SJCRH30 (cell line): ENCODE measurements around the gene ZNF593. TPM values are rescaled to one million over a fixed set of nuclear protein-coding genes. Genes with fewer than 3 reads are reported as not detected.
A peak's percentile ranks its signal among the peaks of the same experiment; 100 is the strongest.

ENCODE experiments used
- DNase-seq, 2 experiments: peaks; one replicate each; pipeline ENCODE4 v3.0.0-alpha.2; 2015 to 2020
- H3K27ac ChIP-seq: fragments of 250-450 bp; sonication (Bioruptor Pico); 2 replicates; pipeline ENCODE4 v1.5.1; 2020; ENCODE audit warnings: mild to moderate bottlenecking, moderate library complexity
- H3K27me3 ChIP-seq: fragments of 250-450 bp; sonication (Bioruptor Pico); 2 replicates; pipeline ENCODE4 v1.5.1; 2020; ENCODE audit warnings: mild to moderate bottlenecking, moderate library complexity
- H3K36me3 ChIP-seq: fragments of 250-450 bp; sonication (Bioruptor Pico); 2 replicates; pipeline ENCODE4 v1.5.1; 2020; ENCODE audit warnings: mild to moderate bottlenecking, moderate library complexity
- H3K4me1 ChIP-seq: fragments of 250-450 bp; sonication (Bioruptor Pico); 2 replicates; pipeline ENCODE4 v1.5.1; 2020; ENCODE audit warnings: mild to moderate bottlenecking, moderate library complexity
- H3K4me3 ChIP-seq: fragments of 250-450 bp; sonication (Bioruptor Pico); 2 replicates; pipeline ENCODE4 v1.5.1; 2020; ENCODE audit warnings: mild to moderate bottlenecking, moderate library complexity
- H3K9me3 ChIP-seq: fragments of 250-450 bp; sonication (Bioruptor Pico); replicated peaks from 2 replicates; pipeline ENCODE4 v1.5.1; 2020; ENCODE audit warnings: mild to moderate bottlenecking, moderate library complexity
- total RNA-seq: library from RNA; depleted of rRNA; stranded (reverse); fragments of >200 nt; shearing (Covaris generic); gene quantifications from 2 replicates; pipeline ENCODE4 v1.2.3, GENCODE V29; 2014

Gene ZNF593
- total RNA-seq, 1 experiment from 2014 or later: 27.4 TPM

DNA sequence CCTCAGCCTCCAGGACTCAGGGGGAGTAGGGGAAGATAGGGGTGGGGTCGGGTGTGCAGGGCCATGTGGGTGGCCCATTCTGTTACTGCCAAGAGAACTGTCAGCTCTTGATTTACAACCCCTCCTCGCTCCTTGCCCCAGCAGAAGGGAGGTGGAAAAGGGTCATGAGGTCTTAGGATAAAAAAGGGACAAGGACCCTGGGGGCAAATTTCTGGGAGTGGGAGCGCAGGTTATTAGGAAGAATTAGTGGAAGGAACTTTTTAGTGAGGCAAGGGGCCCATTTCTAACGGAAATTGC lies 10.0 kb upstream of the ZNF593 start:
- Histone ChIP-seq H3K4me1 (peaks cover 25% of the 10 kb centered on the region), H3K27ac (no peak overlapping the region)

GRCh38 chr1:26160527-26161414 lies 8.9 kb upstream of the ZNF593 start:
- Histone ChIP-seq H3K4me3 (no peak overlapping the region), H3K4me1 (peaks cover 24% of the 10 kb centered on the region), H3K9me3 (no peaks in the 10 kb centered on the region), H3K27ac (no peak overlapping the region), H3K36me3 (no peaks in the 10 kb centered on the region), H3K27me3 (peaks cover 34% of the 10 kb centered on the region)
- no peak for DNase-seq

More for the DNA sequence above, 10.0 kb upstream of the ZNF593 start:
- H3K4me3 ChIP-seq: no peak overlapping the region
- peaks cover 43% of the 10 kb centered on the region for H3K27me3 ChIP-seq
- H3K36me3 ChIP-seq: no peaks in the 10 kb centered on the region
- H3K9me3 ChIP-seq: no peaks in the 10 kb centered on the region
- no peak for DNase-seq

DNA sequence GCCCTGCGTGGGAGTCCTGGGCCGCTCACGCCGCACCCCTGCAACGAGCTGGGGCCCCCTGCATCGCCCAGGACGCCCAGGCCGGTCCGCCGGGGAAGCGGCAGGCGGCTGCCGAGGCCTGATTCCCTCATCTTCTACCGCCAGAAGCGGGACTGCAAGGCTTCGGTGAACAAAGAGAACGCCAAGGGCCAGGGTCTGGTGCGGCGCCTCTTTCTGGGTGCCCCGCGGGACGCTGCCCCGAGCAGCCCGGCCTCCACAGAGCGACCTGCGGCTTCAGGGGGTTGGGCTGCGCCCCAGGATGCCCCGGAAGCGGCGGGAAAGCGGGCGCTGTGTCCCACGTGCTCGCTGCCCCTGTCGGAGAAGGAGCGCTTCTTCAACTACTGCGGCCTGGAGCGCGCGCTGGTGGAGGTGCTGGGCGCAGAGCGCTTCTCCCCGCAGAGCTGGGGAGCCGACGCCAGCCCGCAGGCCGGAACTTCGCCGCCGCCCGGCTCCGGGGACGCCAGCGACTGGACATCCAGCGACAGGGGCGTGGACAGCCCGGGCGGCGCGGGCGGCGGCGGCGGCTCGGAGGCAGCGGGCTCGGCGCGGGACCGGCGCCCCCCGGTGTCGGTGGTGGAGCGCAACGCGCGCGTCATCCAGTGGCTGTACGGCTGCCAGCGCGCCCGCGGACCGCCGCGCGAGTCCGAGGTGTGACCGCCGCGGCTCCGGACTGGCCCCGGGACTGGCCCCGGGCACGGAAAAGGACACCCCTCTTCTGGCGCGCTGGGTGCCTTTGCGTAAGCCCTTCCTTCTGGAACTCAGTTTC lies 8.1 kb upstream of the ZNF593 start:
- H3K27ac ChIP-seq: no peak overlapping the region

GRCh38 chr1:26162220-26162709 lies 7.4 kb upstream of the ZNF593 start:
- DNase-seq: no peak
- Histone ChIP-seq H3K4me1 (peaks cover 23% of the 10 kb centered on the region), H3K27ac (no peak overlapping the region), H3K27me3 (peaks cover 19% of the 10 kb centered on the region; the same call in 1 of the 2 replicates), H3K4me3 (peak overlapping the region; percentile 17; the same call in 1 of the 2 replicates), H3K9me3 (no peaks in the 10 kb centered on the region), H3K36me3 (no peaks in the 10 kb centered on the region)

More for the DNA sequence above, 8.1 kb upstream of the ZNF593 start:
- H3K4me1 ChIP-seq: peaks cover 24% of the 10 kb centered on the region
- no peaks in the 10 kb centered on the region for H3K36me3 ChIP-seq
- H3K27me3 ChIP-seq: peaks cover 25% of the 10 kb centered on the region; the same call in 1 of the 2 replicates
- H3K4me3 ChIP-seq: peak overlapping the region; percentile 17; the same call in 1 of the 2 replicates
- DNase-seq: no peak
- no peaks in the 10 kb centered on the region for H3K9me3 ChIP-seq

DNA sequence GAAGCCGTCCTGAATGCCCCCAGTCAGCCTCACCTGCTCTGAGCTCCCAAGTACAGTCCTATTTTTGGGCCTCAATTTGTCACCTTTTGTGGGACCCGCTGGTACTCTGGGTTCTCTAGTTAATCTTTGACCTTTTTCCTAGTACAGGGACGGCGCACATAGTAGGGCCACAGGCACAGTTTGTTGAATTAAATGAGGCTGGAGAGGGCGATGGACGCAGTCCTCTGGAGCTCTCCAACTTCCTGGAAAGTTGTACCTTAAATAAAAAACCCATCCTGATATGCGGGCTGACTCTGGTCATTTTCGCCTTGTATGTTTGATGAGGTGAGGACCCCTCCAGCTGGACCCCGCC lies 6.0 kb upstream of the ZNF593 start:
- no peaks in the 10 kb centered on the region for H3K9me3 ChIP-seq
- no peak overlapping the region for H3K27ac ChIP-seq
- no peak for DNase-seq
- peaks cover 16% of the 10 kb centered on the region; the same call in 1 of the 2 replicates for H3K27me3 ChIP-seq
- H3K36me3 ChIP-seq: no peaks in the 10 kb centered on the region
- no peak overlapping the region for H3K4me3 ChIP-seq
- H3K4me1 ChIP-seq: peaks cover 31% of the 10 kb centered on the region

DNA sequence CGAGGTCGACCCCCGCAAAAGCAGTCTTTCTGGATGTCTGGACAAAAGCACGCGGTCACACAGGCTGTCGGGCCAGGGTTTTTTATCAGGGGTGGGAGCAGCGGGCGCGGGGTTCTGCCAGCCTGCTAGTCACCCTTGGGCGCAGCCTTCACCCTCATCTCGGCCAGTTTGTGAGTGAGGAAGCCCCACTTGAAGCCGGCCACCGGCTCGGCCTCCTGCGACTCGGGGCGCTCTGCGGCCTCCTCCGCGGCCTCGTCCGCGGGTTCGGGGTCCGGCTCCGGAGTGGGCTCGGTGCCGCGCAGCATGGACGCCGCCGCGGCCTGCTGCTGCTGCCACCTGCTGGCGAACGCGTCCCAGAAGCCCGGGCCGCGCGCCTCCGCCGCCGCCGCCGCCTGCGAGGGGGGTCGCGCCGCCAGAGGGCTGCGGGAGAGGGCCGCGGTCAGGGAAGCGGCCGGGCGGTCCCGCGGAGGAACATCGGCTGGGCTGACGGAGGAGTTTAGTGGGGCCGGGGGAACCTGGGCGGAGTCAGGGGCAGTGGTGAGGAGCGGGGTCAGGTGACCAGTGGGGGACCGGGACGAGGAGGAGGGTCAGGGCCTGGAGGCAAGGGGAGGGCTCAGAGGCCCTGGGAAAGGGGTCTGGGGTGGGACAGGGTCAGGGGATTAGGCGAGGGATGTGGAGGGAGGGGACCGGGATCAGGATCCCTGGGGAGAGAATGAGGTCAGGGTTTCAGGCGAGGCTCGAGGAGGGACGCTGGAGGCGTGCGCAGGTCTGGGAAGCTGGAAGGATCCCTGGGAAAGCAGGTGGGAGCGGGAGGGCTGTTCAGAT lies 5.5 kb upstream of the ZNF593 start:
- Histone ChIP-seq H3K27me3 (peaks cover 13% of the 10 kb centered on the region; the same call in 1 of the 2 replicates), H3K4me1 (peaks cover 37% of the 10 kb centered on the region), H3K9me3 (no peaks in the 10 kb centered on the region), H3K4me3 (peak overlapping the region; percentile 39), H3K27ac (no peak overlapping the region), H3K36me3 (no peaks in the 10 kb centered on the region)
- no peak for DNase-seq

- no peaks in the 10 kb centered on the region for H3K36me3 ChIP-seq
- DNase-seq: peak; percentile 80 to 90
- no peaks in the 10 kb centered on the region for H3K9me3 ChIP-seq
- peaks cover 8% of the 10 kb centered on the region; the same call in 1 of the 2 replicates for H3K27me3 ChIP-seq
- peaks cover 40% of the 10 kb centered on the region for H3K4me1 ChIP-seq
- no peak overlapping the region for H3K4me3 ChIP-seq
- no peak overlapping the region; the same call in 1 of the 2 replicates for H3K27ac ChIP-seq
Observed at GRCh38 chr1:26164861-26165842, 4.6 kb upstream of the ZNF593 start.

DNA sequence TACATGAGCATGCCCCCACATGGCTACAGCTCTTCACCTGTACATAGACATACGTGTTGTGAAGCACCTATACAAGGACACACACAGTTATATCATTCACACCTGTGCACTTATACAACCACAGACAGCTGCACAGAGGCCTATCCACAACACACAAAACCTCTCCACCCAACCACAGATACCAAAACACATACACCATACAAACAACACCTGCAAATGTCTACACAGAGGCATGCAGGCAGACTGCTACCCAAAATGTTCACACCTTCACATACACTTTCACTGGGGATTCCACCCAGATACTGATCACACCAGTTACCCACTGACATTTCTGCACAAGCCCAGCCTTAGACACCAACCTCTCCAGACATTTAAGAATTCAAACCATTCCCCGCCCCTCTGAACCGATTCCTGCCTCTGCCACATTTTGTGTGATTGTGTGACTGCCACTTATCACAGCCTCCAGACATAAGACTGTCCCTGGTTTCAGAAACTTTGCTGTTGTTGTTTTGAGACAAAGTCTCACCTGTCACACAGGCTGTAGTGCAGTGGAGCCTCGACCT lies 2.9 kb upstream of the ZNF593 start:
- no peak for DNase-seq
- Histone ChIP-seq H3K27me3 (peaks cover 8% of the 10 kb centered on the region; the same call in 1 of the 2 replicates), H3K9me3 (no peaks in the 10 kb centered on the region), H3K4me3 (no peak overlapping the region), H3K27ac (no peak overlapping the region), H3K36me3 (no peaks in the 10 kb centered on the region), H3K4me1 (peaks cover 46% of the 10 kb centered on the region)

DNA sequence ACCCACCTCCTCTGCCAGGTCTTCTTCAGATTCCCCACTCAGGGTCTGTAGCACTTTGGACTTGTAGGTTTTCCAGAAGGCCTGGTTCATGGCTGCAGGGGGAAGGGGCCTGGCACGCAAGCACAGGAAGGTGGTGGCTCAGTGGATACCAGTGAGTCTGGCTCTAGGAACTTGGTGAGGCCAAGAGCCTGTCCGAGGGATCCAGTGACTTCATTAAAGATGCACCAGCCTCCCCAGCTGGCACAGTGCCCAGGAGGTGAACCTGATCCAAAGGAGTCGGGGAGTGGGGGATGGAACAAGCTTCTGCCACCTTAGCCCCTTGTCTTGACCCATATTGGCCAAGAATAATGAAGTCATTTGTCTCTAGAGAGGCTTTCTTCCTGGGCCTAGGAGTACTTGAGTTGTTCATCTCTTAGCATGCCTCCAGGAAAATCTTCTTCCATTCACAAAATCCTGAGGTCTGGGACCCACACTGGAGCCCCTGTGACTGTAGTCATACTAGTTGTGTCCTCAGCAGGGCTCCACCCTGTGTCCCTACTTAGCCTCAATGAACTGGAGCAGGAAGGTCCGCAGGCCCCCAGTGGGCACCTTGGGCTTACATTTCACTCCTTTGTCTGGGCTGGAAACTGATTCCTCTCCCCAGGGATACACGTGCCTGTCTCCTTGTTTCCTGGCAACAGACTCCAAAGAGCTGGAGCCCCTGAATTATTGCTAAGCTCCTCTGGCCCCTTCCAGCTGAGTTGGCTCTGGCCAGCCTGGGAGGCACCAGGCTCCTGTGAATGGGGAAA lies 1.1 kb upstream of the ZNF593 start, which contains the start of gene C1orf232:
Gene C1orf232, minus strand, starts transcription at position 554 of the 788 bp plus-strand sequence. Its CDS starts 464 bp downstream, at position 90.
- DNase-seq: peak; percentile 48 to 71

DNA sequence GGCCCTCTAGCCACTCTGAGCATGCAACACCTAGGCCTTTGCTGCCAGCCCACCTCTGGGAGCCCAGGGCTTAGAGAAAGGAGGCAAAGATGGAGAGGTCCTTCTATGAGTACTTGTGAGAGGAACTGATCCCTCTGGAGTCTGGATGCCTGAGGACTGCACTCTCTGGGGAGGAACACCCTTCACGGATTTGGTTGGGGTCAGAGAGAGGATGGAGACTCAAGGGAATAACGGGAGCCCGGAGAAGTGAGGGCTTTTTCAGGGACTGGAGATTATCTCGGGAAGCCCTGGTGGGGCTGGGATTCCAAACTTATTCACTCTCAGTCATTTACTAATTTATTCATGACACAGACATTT lies 532 bp upstream of the ZNF593 start:
- no peak for DNase-seq
- Histone ChIP-seq H3K4me1 (peaks cover 46% of the 10 kb centered on the region), H3K4me3 (peak overlapping the region; percentile 92), H3K27ac (no peak overlapping the region), H3K36me3 (no peaks in the 10 kb centered on the region), H3K27me3 (no peaks in the 10 kb centered on the region), H3K9me3 (no peaks in the 10 kb centered on the region)

More for the DNA sequence above, 1.1 kb upstream of the ZNF593 start, which contains the start of gene C1orf232:
- Histone ChIP-seq H3K27me3 (no peaks in the 10 kb centered on the region), H3K9me3 (no peaks in the 10 kb centered on the region), H3K4me3 (peak within 1 kb of the TSS; percentile 92), H3K27ac (peak within 1 kb of the TSS; percentile 54), H3K36me3 (no peaks in the 10 kb centered on the region), H3K4me1 (peaks cover 46% of the 10 kb centered on the region)

- Histone ChIP-seq H3K27ac (no peak overlapping the region; the same call in 1 of the 2 replicates), H3K36me3 (no peaks in the 10 kb centered on the region), H3K4me3 (peak overlapping the region; percentile 92), H3K4me1 (peaks cover 38% of the 10 kb centered on the region), H3K9me3 (no peaks in the 10 kb centered on the region), H3K27me3 (no peaks in the 10 kb centered on the region)
- no peak for DNase-seq
Observed at GRCh38 chr1:26170472-26170821, 739 bp downstream of the ZNF593 start.
